ENCODE measurements around the gene CCBE1. TPM values are rescaled to one million over a fixed set of nuclear protein-coding genes. Genes with fewer than 3 reads are reported as not detected.
"Not testable (repeated sequence)": the region's sequence is repeated elsewhere in the genome, so short reads cannot be mapped to it uniquely, and the experiment has no call there.

Gene CCBE1
- total RNA-seq, 1 donor from 2014 or later, result 3.6 TPM

DNA sequence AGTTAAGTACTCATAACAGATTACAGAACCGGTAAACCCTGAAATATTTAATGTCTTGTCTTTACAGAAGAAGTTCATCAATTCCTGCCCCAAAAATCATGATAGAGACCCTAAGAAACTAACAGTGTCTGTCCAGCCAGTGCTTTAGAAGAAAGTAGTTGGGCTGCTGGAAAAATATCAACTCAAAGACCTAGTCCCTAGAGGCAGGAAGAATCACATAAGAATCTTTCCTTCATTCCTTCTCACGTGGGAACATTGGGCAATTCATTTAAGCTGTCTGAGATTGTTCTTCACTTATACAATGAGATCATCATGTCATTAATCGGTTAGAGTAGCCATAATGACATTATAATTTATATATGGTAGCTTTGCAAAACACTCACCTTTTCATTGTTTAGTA, 156.4 kb downstream of the CCBE1 start:
- no peak for DNase-seq (ENCODE audit: missing footprints)
- ATAC-seq, result no peak
- intact Hi-C loops (cut with DNase I), result no loop called here

DNA sequence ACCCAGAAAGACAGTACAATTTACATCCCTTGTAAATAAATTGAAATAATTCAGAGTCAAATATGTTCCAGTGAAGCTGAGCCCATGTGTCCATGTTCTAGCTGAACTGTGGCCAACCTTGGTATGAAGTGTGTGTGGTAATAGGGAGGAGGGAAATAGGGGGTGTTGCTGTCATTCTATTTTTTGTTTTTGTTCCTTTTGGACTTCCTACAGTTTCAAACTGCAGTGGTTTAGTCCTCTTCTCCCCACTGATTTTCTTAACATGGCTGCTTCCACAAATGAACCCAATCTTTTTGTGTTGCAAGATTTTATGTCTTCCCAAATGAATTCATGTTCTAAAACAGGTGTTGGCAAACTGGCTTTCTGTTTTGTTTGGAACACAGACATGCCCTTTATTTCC, 156.9 kb downstream of the CCBE1 start:
- intact Hi-C loops (cut with DNase I), result no loop called here
- ATAC-seq, result no peak

DNA sequence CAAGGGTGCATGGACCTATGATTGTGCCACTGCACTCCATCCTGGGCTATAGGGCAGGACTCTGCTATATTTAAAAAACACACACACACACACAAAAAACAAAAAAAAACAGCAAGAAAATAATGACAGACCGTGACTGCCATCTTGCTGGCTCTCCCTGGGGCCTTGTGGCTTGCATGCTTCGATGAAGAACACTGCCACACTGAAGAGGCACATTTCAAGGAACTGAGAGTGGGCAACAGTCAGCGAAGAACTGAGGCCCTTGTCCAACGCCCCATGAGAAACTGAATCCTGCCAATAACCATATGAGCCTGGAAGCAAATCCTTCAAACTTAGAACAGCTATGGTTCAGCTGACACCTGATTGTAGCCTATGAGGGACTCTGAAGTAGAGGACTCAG, 158.1 kb downstream of the CCBE1 start:
- no peak for DNase-seq (ENCODE audit: missing footprints)
- intact Hi-C loops (cut with DNase I), result no loop called here
- no peak for ATAC-seq

More for the DNA sequence above, 156.9 kb downstream of the CCBE1 start:
- no peak for DNase-seq (ENCODE audit: missing footprints)

DNA sequence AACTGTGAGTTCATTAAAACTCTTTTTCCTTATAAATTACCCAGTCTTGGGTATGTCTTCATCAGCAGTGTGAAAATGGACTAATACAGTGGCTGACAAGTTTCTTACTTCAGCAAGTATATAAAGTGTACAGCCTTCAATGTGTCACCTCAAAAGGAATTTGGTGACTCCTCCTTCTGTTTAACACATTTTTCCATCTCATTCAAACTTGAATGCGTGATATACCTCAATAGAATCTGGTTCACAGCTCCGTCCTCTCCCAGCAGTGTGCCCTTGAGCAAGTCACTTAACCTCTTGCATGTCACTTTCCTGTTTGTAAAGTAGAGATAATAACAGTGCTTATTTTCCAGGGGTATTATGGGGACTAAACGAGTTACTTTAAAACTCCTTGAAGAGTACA, 159.6 kb downstream of the CCBE1 start:
- DNase-seq (ENCODE audit: missing footprints), result no peak
- intact Hi-C loops (cut with DNase I), result no loop called here
- no peak for ATAC-seq

DNA sequence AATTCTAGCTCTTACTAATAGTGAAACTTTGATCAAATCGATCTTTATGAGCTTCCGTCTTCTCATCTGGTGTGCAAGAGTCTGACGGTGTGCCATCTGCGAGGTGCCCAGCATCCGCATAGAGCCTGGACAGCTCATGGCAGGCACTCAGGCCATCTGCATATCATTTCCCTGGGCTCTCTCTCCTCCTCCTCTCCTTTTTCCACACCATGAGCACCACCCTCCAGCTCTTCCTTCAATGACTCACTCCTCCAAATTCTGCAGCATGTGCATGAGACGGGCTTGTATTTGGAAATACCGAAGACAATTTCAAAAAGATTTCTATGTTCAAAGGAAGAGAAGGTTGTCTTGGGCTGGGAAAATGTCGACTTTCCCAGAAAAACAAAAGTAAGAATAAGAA, 161.1 kb downstream of the CCBE1 start:
- ATAC-seq (no peak), DNase-seq (ENCODE audit: missing footprints) (no peak)
- intact Hi-C loops (cut with DNase I), result no loop called here

DNA sequence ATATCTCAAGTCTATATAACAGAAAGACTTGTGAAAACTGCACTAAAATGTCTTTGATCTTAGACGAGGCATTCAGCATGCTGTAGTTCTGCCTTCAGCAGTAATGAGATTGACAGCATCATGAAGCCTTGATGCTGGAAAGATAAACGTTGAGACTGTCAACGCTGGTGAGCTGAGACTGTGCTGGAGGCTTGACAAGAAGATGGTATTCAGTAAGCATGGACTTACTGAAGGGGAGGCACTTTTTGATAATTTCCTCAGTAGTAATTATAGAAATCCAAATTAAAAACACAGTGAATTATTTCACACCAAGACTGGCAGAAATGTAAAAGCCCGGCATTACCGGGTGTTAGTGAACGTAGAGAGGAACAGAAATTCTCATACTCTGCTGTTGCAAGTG, 162.2 kb downstream of the CCBE1 start:
- DNase-seq (ENCODE audit: missing footprints), result no peak
- ATAC-seq, result no peak
- intact Hi-C loops (cut with DNase I), result no loop called here

DNA sequence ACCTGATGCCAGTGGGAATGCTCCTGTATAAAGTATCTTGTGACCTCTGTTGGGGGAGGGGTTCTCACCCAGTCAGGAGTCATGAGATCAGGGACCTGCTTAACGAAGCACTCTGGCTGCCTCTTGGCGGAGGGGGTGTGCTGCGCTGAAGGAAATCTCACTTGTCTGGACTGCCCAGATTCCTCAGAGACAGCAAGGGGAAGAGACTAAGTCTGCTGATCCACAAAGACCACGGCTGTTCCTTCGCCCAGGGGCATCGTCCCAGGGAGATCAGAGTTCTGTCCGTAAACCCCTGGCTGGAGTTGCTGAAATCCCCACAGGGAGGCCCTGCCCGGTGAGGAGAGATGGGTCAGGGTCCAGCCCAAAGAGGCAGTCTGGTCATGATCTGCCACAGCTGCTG, 168.4 kb downstream of the CCBE1 start:
- DNase-seq (ENCODE audit: missing footprints), result no peak
- ATAC-seq, result no peak
- intact Hi-C loops (cut with DNase I), result no loop called here

DNA sequence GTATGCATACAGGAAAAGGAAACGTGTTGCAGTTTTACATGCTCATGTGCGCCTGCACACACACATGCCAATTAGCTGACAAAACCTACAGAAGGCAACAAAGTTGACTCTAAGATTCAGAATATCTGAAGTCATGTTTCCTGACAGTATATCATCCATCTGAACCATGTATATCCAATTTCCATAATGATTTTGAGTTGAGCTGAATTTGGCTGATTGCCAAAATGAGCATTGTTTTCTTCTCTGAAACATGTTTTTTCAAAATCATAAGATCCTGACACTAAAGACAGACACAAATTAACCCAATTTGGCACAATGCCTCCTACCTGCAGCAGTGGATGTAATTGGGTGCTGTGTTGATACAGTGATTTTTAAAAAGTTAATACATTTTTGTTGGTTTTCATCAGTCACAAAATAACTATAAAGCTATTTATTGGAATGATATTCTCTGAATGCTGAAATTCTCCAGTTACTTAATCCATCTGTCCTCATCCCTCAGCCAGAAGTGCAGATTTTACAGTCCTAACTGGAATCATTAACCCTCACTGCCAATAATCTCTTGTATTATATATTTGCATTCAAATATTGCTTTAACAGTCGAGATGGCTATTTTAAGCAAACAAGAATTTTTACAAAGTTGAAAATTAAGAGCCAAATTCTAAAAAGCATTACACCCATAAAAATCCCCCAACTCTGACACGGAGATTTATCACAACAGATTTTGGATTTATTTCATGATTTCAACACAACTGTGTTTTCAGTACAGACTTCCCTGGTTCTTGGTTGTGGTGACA, 176.5 kb downstream of the CCBE1 start:
- ATAC-seq (no peak), DNase-seq (ENCODE audit: missing footprints) (no peak)
- intact Hi-C loops (cut with DNase I), result no loop called here

DNA sequence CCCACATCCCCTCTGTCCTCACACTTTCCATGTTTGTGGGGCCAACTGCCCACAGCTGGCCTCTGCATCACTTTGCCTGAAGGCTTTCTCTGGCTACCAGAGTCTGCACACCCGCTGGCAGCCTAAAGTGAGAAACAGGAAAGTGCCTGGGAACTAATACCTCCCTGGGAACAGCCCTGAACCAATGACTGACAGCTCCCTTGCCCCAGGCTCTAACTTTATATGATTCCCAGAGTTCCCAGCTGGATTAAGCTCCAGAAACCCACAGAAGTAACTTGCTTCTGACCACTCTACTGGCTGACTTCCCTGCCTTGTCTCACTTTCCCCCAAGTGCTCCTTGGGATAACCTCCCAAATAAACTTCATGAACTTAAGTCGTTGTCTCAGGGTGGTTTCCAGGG, 178.5 kb downstream of the CCBE1 start:
- DNase-seq (ENCODE audit: missing footprints) (no peak), ATAC-seq (no peak)
- intact Hi-C loops (cut with DNase I), result no loop called here

DNA sequence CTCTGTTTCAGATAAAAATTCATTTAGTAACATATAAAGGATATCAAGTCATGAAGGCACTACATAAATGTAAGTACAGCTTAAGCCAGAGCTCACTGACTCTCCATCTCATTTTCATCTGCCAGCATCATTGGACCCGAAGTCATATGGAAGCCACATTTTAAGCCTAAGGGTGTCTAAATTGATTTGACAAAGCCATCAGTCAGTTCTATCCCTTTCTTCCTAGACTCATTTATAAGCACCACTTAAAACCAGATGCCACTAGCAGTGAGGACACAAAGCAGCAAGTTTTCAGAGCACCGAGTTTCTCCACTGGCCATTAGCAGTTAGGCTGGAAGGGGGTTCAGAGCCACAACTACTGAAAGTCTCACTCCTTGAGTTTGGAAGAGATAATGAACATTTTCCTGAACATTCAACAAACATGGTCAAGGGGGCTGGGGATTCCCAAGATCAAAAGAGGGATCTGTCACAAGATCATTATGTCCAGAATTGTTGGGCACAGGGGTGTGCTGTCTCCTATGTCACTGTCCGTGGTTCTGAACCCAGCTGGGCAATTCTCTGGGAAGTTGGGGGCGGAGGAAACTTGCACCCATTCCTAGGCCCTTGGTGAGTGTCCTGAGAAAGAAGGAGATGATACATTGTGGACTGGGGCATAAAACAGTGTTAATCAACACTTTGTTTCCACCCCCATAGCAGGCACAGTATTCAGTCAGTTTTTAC, 179.6 kb downstream of the CCBE1 start:
- intact Hi-C loops (cut with DNase I), result loop anchor here (2.0 kb wide), 1 partner anchor 29 kb away; no protein-coding TSS in a partner anchor
- ATAC-seq, result no peak
- DNase-seq (ENCODE audit: missing footprints), result no peak

DNA sequence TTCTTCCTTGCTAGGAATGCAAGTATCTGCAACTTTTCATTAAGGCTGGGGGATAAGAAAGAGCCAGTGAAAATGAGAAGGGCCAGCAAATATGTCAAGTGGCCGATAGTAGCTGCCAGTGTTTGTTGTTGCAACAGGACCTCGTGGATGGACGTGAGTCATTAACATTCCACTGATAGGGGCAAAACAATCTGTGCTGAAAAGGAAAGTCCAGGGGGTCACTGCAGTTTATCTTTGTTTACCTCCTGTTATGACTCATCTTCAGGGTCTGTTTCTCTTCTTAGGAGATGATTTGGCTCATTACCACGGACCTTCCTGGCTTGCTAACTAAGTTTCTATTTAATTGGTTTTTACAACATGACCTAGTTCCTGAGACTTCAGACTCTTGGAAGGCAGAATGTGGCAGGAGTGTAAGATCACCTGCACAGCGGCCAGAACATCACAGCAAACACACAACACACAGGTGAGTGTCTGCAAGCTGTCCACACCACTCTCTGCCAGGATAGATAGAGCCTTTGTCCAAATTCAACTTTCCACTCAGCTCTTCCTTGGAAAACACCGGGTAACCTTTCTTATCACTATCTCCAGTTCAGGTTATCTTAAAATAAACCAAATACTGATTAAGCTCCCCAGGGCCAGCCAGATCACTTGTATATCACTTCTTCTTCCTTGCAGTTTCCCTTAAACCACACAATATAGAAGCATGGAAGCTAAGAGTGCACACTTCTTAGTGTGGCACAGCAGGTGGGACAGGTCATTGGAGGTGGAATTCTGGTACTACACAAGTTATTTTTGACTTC, 180.7 kb downstream of the CCBE1 start:
- DNase-seq (ENCODE audit: missing footprints), result no peak
- intact Hi-C loops (cut with DNase I), result loop anchor here (2.0 kb wide), 1 partner anchor 30 kb away; no protein-coding TSS in a partner anchor

DNA sequence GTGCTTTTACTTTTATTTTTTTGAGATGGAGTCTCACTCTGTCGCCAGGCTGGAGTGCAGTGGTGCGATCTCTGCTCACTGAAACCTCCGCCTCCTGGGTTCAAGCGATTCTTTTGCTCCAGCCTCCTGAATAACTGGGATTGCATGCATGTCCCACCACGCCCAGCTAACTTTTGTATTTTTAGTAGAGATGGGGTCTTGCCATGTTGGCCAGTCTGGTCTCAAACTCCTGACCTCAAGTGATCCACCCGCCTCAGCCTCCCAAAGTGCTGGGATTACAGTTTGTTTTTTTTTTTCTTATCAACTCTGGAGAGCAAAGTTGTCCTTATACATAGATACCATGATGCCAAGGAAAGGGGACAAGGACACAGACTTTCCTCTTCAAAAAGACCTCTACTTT, 181.3 kb downstream of the CCBE1 start:
- intact Hi-C loops (cut with DNase I), result loop anchor here (2.0 kb wide), 1 partner anchor 31 kb away; no protein-coding TSS in a partner anchor

More for the DNA sequence above, 180.7 kb downstream of the CCBE1 start:
- ATAC-seq, result peak; percentile 87

DNA sequence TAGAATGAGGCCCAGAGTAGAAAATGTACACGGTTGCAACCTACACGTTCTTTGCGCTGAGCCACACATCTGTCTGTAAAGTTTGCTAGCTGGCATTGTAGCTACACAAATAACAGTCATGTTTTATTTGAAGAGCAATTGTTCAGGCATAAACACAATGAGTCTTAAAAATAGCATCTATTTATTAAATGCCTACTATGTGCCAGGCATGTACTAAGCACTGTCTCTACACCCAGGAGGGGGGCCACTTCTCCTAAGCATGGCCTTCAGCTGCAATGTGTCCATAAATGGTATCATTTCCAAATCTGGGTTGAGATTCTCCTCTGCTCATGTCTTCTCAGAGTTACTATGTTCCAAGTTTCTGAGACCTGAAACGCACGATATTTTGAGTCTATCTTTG, 182.1 kb downstream of the CCBE1 start:
- DNase-seq (ENCODE audit: missing footprints) (no peak), ATAC-seq (no peak)
- intact Hi-C loops (cut with DNase I), result no loop called here

More for the DNA sequence above, 181.3 kb downstream of the CCBE1 start:
- DNase-seq (ENCODE audit: missing footprints), result not testable (repeated sequence)
- peak; percentile 0 for ATAC-seq

DNA sequence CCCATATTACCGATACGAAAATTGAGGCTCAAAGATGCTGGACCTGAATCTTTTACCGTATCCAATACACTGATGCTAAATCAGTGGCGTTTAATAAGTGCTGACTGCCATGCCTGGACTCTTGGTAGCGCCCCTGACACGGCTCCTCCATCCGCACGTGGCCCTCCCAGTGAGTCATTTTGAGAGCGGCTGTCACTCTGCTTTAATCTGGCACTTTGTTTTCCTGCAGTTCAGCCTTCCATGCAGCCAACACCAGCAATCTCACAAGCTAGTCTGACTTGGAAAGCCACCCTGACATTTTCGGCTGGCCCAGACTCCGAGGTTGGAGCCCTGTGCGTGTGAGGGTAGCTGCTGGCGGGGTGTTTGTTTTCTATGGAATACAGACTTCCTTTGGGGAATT, 183.0 kb downstream of the CCBE1 start:
- ATAC-seq (peak; percentile 89), DNase-seq (ENCODE audit: missing footprints) (peak; percentile 75)
- intact Hi-C loops (cut with DNase I), result loop anchor here (1.0 kb wide), 1 partner anchor 44 kb away; no protein-coding TSS in a partner anchor

DNA sequence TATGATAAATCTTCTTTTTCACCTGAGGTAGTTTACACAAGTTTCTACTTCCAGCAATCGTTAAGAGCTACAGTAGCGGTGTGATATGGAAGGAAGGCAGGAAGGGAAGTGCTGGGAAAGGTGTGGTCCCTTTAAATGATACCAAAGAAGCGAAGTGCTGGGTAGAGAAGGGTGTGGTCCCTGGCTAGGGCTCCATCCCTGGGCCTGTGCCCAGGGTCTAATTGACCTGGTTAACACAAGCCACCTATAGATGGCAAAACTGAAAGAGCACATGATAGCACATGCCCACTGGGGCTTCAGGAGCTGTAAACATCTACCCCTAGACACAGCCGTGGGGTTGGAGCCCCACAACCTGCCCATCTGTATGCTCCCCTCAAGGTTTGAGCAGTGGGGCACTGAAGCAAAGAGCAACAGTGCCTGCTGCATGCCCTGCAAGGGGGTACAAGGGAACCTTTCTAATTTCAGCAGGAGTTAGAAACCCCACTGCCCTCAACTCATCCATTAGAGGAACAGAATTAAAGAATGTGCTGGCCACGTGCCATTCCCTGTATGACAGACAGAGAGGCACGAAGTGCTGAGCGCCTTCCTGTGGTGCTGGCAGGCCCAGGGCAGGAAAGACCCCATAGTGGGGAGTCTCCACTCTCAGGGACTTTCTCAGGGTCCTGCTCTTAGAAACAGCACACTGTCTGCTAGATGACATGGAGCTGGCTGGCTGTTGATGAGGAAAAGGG, 185.0 kb downstream of the CCBE1 start:
- ATAC-seq (no peak), DNase-seq (ENCODE audit: missing footprints) (no peak)
- intact Hi-C loops (cut with DNase I), result no loop called here

DNA sequence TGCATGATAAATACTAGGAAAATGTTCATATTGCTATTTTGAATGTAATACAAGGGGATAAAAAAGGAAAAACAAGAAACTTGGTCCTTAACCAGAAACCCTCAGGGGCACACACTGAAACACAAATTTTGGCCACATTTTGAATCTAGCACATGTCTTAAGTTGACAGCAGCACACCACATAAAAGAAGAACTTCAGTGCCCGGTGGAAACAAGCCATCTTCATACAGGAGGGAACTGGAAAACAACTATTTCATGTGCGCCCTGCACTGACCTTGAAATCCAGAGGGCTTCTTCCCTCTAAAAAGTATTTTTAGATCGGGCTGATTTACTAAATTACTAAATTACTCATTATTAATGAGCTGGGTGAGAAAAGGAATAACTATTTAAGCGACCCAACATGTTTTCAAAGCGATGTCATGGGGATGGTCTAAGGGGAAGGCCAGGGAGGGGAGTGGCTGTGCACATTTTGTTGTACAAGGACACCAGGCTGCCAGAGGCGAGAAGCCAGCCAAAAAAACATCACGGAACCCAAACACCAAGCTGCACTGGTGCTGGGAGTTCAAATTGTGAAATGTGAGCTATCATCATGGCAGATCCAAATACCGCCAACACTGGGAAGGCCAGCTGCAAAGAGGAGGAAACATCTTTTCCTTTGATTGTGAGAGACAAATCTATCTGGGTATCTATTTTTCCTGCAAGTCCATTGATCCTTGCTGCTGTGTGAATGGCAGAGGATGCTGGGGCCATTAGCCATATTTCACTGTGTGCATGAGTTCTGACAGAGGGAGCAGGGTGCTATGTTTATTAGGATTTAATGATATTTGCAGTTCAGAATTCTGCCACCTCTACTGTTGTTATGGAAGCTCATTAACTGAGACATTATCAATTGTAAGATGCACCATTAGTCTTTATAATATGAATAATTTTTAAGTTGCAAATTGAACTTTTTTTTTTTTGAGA, 187.5 kb downstream of the CCBE1 start:
- ATAC-seq (peak; percentile 29), DNase-seq (ENCODE audit: missing footprints) (no peak)
- intact Hi-C loops (cut with DNase I), result no loop called here

DNA sequence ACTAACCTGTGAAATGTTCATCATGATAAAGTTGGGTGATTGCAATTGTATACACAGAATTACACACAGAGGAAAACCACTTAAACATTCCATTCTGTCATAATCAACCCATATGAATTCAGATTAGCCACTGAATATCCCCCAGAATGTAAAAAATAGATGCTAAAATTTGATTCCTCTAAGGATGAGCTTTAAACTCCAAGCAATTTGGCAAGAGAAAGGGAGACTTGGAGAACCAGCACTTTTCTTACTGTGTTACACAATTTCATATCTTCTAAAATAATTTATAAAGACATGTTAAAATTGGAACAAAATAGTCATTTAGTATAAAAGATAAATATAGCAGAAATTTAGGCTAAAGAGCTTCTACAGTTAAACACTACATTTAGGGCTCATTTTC, 191.9 kb downstream of the CCBE1 start:
- intact Hi-C loops (cut with DNase I), result no loop called here
- ATAC-seq (no peak), DNase-seq (ENCODE audit: missing footprints) (no peak)
